Measurements from ENCODE around the gene DHX29.

Gene DHX29

GRCh38 chr5:55316837-55317236 lies 9.3 kb upstream of the DHX29 start:
- intact Hi-C loops (cut with DNase I): no loop called here
- DNase-seq: no peak

GRCh38 chr5:55316289-55316688 lies 8.8 kb upstream of the DHX29 start:
- DNase-seq: no peak
- intact Hi-C loops (cut with DNase I): no loop called here

GRCh38 chr5:55313870-55314617 lies 6.5 kb upstream of the DHX29 start:
- DNase-seq: no peak
- intact Hi-C loops (cut with DNase I): no loop called here

GRCh38 chr5:55308254-55308836 lies 851 bp upstream of the DHX29 start:
- intact Hi-C loops (cut with DNase I): loop anchor here (5.0 kb wide), 1 partner anchor 136 kb away; the partner anchor contains the start of gene CDC20B

GRCh38 chr5:55306641-55307382 lies 682 bp downstream of the DHX29 start:
- no peak for DNase-seq
- intact Hi-C loops (cut with DNase I): loop anchor here (5.0 kb wide), 1 partner anchor 135 kb away; the partner anchor contains the start of gene CDC20B

More at GRCh38 chr5:55308254-55308836, 851 bp upstream of the DHX29 start:
- DNase-seq: no peak

GRCh38 chr5:55305345-55305744 lies 2.1 kb downstream of the DHX29 start:
- DNase-seq: no peak
- intact Hi-C loops (cut with DNase I): loop anchor here (5.0 kb wide), 1 partner anchor 133 kb away; the partner anchor contains the start of gene CDC20B

GRCh38 chr5:55304584-55304983 lies 2.9 kb downstream of the DHX29 start:
- intact Hi-C loops (cut with DNase I): no loop called here
- DNase-seq: no peak

- DNase-seq: no peak
These were observed 4.2 kb downstream of the DHX29 start for GRCh38 chr5:55303238-55303690.

GRCh38 chr5:55300890-55301289 lies 6.6 kb downstream of the DHX29 start:
- intact Hi-C loops (cut with DNase I): no loop called here
- DNase-seq: no peak

More at GRCh38 chr5:55303238-55303690, 4.2 kb downstream of the DHX29 start:
- intact Hi-C loops (cut with DNase I): no loop called here

GRCh38 chr5:55294935-55295334 lies 12.6 kb downstream of the DHX29 start:
- no peak for DNase-seq
- intact Hi-C loops (cut with DNase I): no loop called here

- DNase-seq: no peak
- intact Hi-C loops (cut with DNase I): no loop called here
These were observed 16.5 kb downstream of the DHX29 start for GRCh38 chr5:55290991-55291390.

- no peak for DNase-seq
- intact Hi-C loops (cut with DNase I): no loop called here
These were observed 17.7 kb downstream of the DHX29 start for GRCh38 chr5:55289808-55290207.

- intact Hi-C loops (cut with DNase I): no loop called here
- no peak for DNase-seq
These were observed 21.0 kb downstream of the DHX29 start for GRCh38 chr5:55286411-55286933.

GRCh38 chr5:55278778-55279177 lies 28.7 kb downstream of the DHX29 start:
- intact Hi-C loops (cut with DNase I): no loop called here
- no peak for DNase-seq

GRCh38 chr5:55276771-55277170 lies 30.7 kb downstream of the DHX29 start:
- DNase-seq: no peak
- intact Hi-C loops (cut with DNase I): no loop called here

- intact Hi-C loops (cut with DNase I): no loop called here
- no peak for DNase-seq
These were observed 49.2 kb downstream of the DHX29 start for GRCh38 chr5:55258339-55258738.

GRCh38 chr5:55254802-55255201 lies 52.7 kb downstream of the DHX29 start:
- intact Hi-C loops (cut with DNase I): no loop called here
- no peak for DNase-seq

- intact Hi-C loops (cut with DNase I): no loop called here
- DNase-seq: no peak
These were observed 57.4 kb downstream of the DHX29 start for GRCh38 chr5:55250064-55250463.

- no peak for DNase-seq
- intact Hi-C loops (cut with DNase I): no loop called here
These were observed 65.7 kb downstream of the DHX29 start for GRCh38 chr5:55241746-55242145.

- intact Hi-C loops (cut with DNase I): no loop called here
These were observed 70.7 kb downstream of the DHX29 start for GRCh38 chr5:55236800-55237199.

More at GRCh38 chr5:55236800-55237199, 70.7 kb downstream of the DHX29 start:
- DNase-seq: no peak

Measured in posterior cingulate gyrus (tissue), 11 donors.